ENCODE measurements around the gene RFK. TPM values are rescaled to one million over a fixed set of nuclear protein-coding genes. Genes with fewer than 3 reads are reported as not detected.

The RFK gene
- total RNA-seq, 1 experiment from 2014 or later: 12.0 TPM

- no peak overlapping the region for H2BK120ac ChIP-seq (ENCODE audit: low read depth, low read length, poor library complexity, severe bottlenecking)
Observed at GRCh38 chr9:76370396-76371023, 23.7 kb downstream of the RFK start.

More at GRCh38 chr9:76370396-76371023, 23.7 kb downstream of the RFK start:
- Mint-ChIP-seq H3K9me3 (peaks cover 0 to 3% of the 10 kb centered on the region in 2 experiments; a peak in 1 of 5 replicates), H3K36me3 (ENCODE audit: insufficient read depth in 1 of 3, low read depth in 3 of 3) (no peaks in the 10 kb centered on the region; a peak in 1 of 7 replicates), H3K27ac (no peak overlapping the region), H3K4me1 (peaks cover 26 to 29% of the 10 kb centered on the region in 2 experiments), H3K4me3 (no peak overlapping the region), H3K27me3 (ENCODE audit: low read depth) (no peaks in the 10 kb centered on the region; the same call in 1 of the 2 replicates)
- H2BK20ac ChIP-seq (ENCODE audit: low read depth, low read length, poor library complexity, severe bottlenecking): no peak overlapping the region
- H3K27me3 ChIP-seq (ENCODE audit: insufficient read depth, low read length): no peaks in the 10 kb centered on the region
- H3K23ac ChIP-seq (ENCODE audit: insufficient read length, low read depth, low read length): no peak overlapping the region
- no peak overlapping the region for H3K4me2 ChIP-seq (ENCODE audit: insufficient read depth, insufficient read length, low read length)
- H2BK12ac ChIP-seq (ENCODE audit: insufficient read length, low read depth, low read length): no peak overlapping the region
- no peak overlapping the region for H2BK15ac ChIP-seq (ENCODE audit: low read depth, low read length)
- H2AK5ac ChIP-seq (ENCODE audit: insufficient read length, low read length): no peak overlapping the region
- H2BK5ac ChIP-seq (ENCODE audit: insufficient read length, low read length): no peak overlapping the region
- H4K91ac ChIP-seq (ENCODE audit: insufficient read length, low read depth, low read length): no peak overlapping the region
- H3K56ac ChIP-seq (ENCODE audit: insufficient read length, low read depth, low read length): no peak overlapping the region
- no peaks in the 10 kb centered on the region for H3K9me3 ChIP-seq (ENCODE audit: control insufficient read depth, low read depth, low read length)
- no peak for TF ChIP-seq CTCF (conservative IDR thresholded peaks at IDR 0.05)
- H3K79me1 ChIP-seq (ENCODE audit: insufficient read depth, low read depth, low read length, poor library complexity, severe bottlenecking): no peaks in the 10 kb centered on the region
- H3K4ac ChIP-seq (ENCODE audit: low read depth, low read length): no peak overlapping the region
- H3K23me2 ChIP-seq (ENCODE audit: insufficient read length, low read depth, low read length, poor library complexity, severe bottlenecking): no peaks in the 10 kb centered on the region
- H2AFZ ChIP-seq (ENCODE audit: low read length): no peak overlapping the region
- H3K27ac ChIP-seq (ENCODE audit: insufficient read length, low read depth, low read length): no peak overlapping the region
- H3K79me2 ChIP-seq (ENCODE audit: insufficient read depth, low read length): no peaks in the 10 kb centered on the region
- no peak overlapping the region for H3T11ph ChIP-seq (ENCODE audit: low read length)
- no peak overlapping the region for H3K18ac ChIP-seq (ENCODE audit: insufficient read length, low read depth, low read length)
- no peak for DNase-seq
- no peak overlapping the region for H4K5ac ChIP-seq (ENCODE audit: insufficient read length, low read depth, low read length)
- 100% methylated on average over 1 of the region's 3 CpGs for WGBS (ENCODE audit: extremely low coverage, insufficient read length, low lambda C conversion rate)
- H4K8ac ChIP-seq (replicated peaks; ENCODE audit: insufficient read length, low read depth, low read length): no peak overlapping the region
- H4K20me1 ChIP-seq (ENCODE audit: control insufficient read depth, insufficient read depth, insufficient read length): no peaks in the 10 kb centered on the region
- no peak overlapping the region for H3K14ac ChIP-seq (ENCODE audit: insufficient read depth, low read length)
- H3K9ac ChIP-seq (ENCODE audit: extremely low read depth, insufficient read length, low read length): no peak overlapping the region
- H3K4me1 ChIP-seq (ENCODE audit: insufficient read depth, low read length): no peaks in the 10 kb centered on the region
